GM19438 (cell line): ENCODE results near the gene THOC6.

Experiments used
- ATAC-seq: cut with Tn5 transposase; IDR thresholded peaks from one replicate; pipeline ENCODE4 v1.9.1; 2021; ENCODE audit warnings: low read depth; ENCODE audit not compliant: unreplicated experiment

Gene THOC6

GRCh38 chr16:3029491-3030221 lies 5.8 kb downstream of the THOC6 start:
- ATAC-seq = no peak

GRCh38 chr16:3030222-3031212 lies 6.7 kb downstream of the THOC6 start:
- ATAC-seq = no peak

GRCh38 chr16:3032624-3033023 lies 8.8 kb downstream of the THOC6 start:
- no peak for ATAC-seq

GRCh38 chr16:3035289-3035971 lies 11.6 kb downstream of the THOC6 start:
- ATAC-seq = no peak

- no peak for ATAC-seq
Measured at GRCh38 chr16:3035972-3036725, 12.3 kb downstream of the THOC6 start.

GRCh38 chr16:3036726-3037315 lies 13.0 kb downstream of the THOC6 start, which contains the start of gene BICDL2:
BICDL2 (minus strand) TSS chr16:3036944; CDS start chr16:3035496, 1,448 bp downstream.
- ATAC-seq = no peak

GRCh38 chr16:3038256-3038655 lies 14.4 kb downstream of the THOC6 start:
- ATAC-seq = no peak

GRCh38 chr16:3038896-3039295 lies 15.1 kb downstream of the THOC6 start:
- ATAC-seq = no peak

GRCh38 chr16:3042376-3042775 lies 18.5 kb downstream of the THOC6 start:
- ATAC-seq = no peak

- ATAC-seq = no peak
Measured at GRCh38 chr16:3044708-3045107, 20.9 kb downstream of the THOC6 start.

- ATAC-seq = no peak
Measured at GRCh38 chr16:3045758-3046640, 22.2 kb downstream of the THOC6 start, which contains the start of gene MMP25. MMP25 (plus strand) TSS chr16:3046561; CDS start chr16:3046918, 357 bp downstream.

GRCh38 chr16:3046641-3047386 lies 23.0 kb downstream of the THOC6 start:
- ATAC-seq = no peak

- ATAC-seq = no peak
Measured at GRCh38 chr16:3047387-3047720, 23.5 kb downstream of the THOC6 start.

GRCh38 chr16:3049921-3050481 lies 26.2 kb downstream of the THOC6 start:
- ATAC-seq = no peak

- ATAC-seq = no peak
Measured at GRCh38 chr16:3050487-3050886, 26.7 kb downstream of the THOC6 start.

GRCh38 chr16:3051009-3051408 lies 27.2 kb downstream of the THOC6 start:
- ATAC-seq = no peak

GRCh38 chr16:3051494-3051893 lies 27.7 kb downstream of the THOC6 start:
- ATAC-seq = no peak
